Heart left ventricle (tissue), 16 donors: ENCODE results near the gene SH3D19. TPM values are rescaled to one million over a fixed set of nuclear protein-coding genes. Genes with fewer than 3 reads are reported as not detected.
A peak's percentile ranks its signal among the peaks of the same experiment; 100 is the strongest.

Experiments used
- ATAC-seq, 4 donors: fragments of 200-7000 bp; cut with Tn5 transposase; one replicate each; pipeline ENCODE4 v1.9.1; 2020 to 2022; ENCODE audit warnings: moderate library complexity in 4 of 4, mild to moderate bottlenecking in 3 of 4, moderate number of reproducible peaks in 1 of 4
- DNase-seq, 5 donors: peaks; one replicate each; pipeline ENCODE4 v3.0.0-alpha.2; 2020
- H3K27ac ChIP-seq, 12 donors: fragments of 200-600 bp; sonication (generic) in 4 of 12; one replicate each; pipeline versions ENCODE4 v1.5.0 to v1.8.0; 2016 to 2022; ENCODE audit warnings: mild to moderate bottlenecking in 2 of 12
- H3K27me3 ChIP-seq, 9 donors: fragments of 200-600 bp; sonication (generic) in 2 of 9; one replicate each; pipeline versions ENCODE4 v1.5.1 to v1.8.0; 2016 to 2022; ENCODE audit warnings: mild to moderate bottlenecking in 3 of 9
- H3K36me3 ChIP-seq, 9 donors: fragments of 200-600 bp; sonication (generic) in 2 of 9; one replicate each; pipeline versions ENCODE4 v1.5.0 to v1.8.0; 2018 to 2022; ENCODE audit warnings: mild to moderate bottlenecking in 2 of 9
- H3K4me1 ChIP-seq, 12 donors: fragments of 200-600 bp; sonication (generic) in 4 of 12; one replicate each; pipeline versions ENCODE4 v1.5.0 to v1.8.0; 2016 to 2022; ENCODE audit warnings: mild to moderate bottlenecking in 3 of 12
- H3K4me3 ChIP-seq, 12 donors: fragments of 200-600 bp; sonication (generic) in 4 of 12; one replicate each; pipeline versions ENCODE4 v1.5.0 to v1.8.0; 2017 to 2022; ENCODE audit warnings: mild to moderate bottlenecking in 9 of 12, moderate library complexity in 4 of 12
- H3K9me3 ChIP-seq, 12 donors: fragments of 200-600 bp; sonication (generic) in 4 of 12; one replicate each; pipeline versions ENCODE4 v1.5.0 to v1.8.0; 2016 to 2022; ENCODE audit warnings: mild to moderate bottlenecking in 1 of 12
- CTCF ChIP-seq, 12 donors: fragments of 200-600 bp; sonication (generic) in 4 of 12; IDR thresholded peaks; one replicate each; pipeline versions ENCODE4 v1.5.0 to v1.8.0; 2018 to 2022; ENCODE audit warnings: antibody characterized with exemption in 12 of 12, mild to moderate bottlenecking in 5 of 12
- POLR2A ChIP-seq, 2 donors: fragments of 450-650 bp; IDR thresholded peaks; one replicate each; pipeline ENCODE4 v1.6.1; 2017; ENCODE audit warnings: antibody characterized with exemption in 2 of 2, mild to moderate bottlenecking in 2 of 2, moderate library complexity in 2 of 2
- WGBS, 4 donors: extraction: QIAGEN DNeasy Blood & Tissue Kit in 2 of 4; methylation state at CpG; one replicate each; pipeline versions ENCODE4 v1.1.5 to v1.1.7; 2013 to 2018; 5-methylcytosine and 5-hydroxymethylcytosine counted together
- intact Hi-C, 10 donors: fragments of 100-400 bp; cut with DNase I; formaldehyde crosslinking; loops; one replicate each; pipeline versions ENCODE4 v1.11.1 to v1.14.2; 2022
- polyA plus RNA-seq, 2 donors: library from polyadenylated mRNA; stranded (reverse); fragments of 200-250 nt; gene quantifications; one replicate each; pipeline ENCODE4 v1.2.3, GENCODE V29; 2013
- total RNA-seq, 9 donors: library from RNA; depleted of rRNA in 2 of 9; stranded (reverse); fragments of >200 nt in 2 of 9; fragmentation: NEBNext Ultra II Directional in 3 of 9; extraction: Animal tissue kit (Norgen Biotek cat#: 25700) in 3 of 9; gene quantifications; one replicate each; pipeline versions ENCODE4 v1.1.0 to v1.2.4, GENCODE V29; 2016 to 2023
- donor health status: ischemic (EF 13 %, LVEDD 7.1; RV severe dilation, severe dysfunction).
- donor health status: healthy with polysubstance abuse.
- donor health status: DM: no; HTN: yes; CAD: no.
- donor health status: DM: no; HTN: no; CAD: no.
- donor health status: ischemic (EF 25% LVEDD 6.9; RV normal size, moderate dysfunction).
- donor health status: ischemic (EF 25% LVEDD 5.7; RV mildly dilated, moderate dysfunction).
- donor health status: healthy.
- donor health status: DM: yes; HTN: yes; CAD: no.
- donor health status: ischemic (EF 35%, LVEDD 5.7; RV mildly dilated, moderate dysfunction).
- donor health status: nonischemic (EF 11% LVEDD 7.7; RV severe dilation, severe dysfunction).
- donor health status: DM: yes; HTN: yes; CAD: no.
- donor health status: PGD.
- donor health status: ischemic (EF 29% LVEDD 5.4; RV normal size, mild dysfunction).
- donor health status: nonischemic (EF 23%, LVEDD 6.1; RV moderate dilation, normal function).

SH3D19 gene
- total and polyA plus RNA-seq, 11 donors, result 60.4 to 173 (median 126) TPM

- Histone ChIP-seq H3K27ac (no peak overlapping the region), H3K9me3 (no peaks in the 10 kb centered on the region), H3K27me3 (no peaks in the 10 kb centered on the region), H3K4me1 (peaks cover 0 to 15% (median 3%) of the 10 kb centered on the region in 12 donors), H3K4me3 (no peak overlapping the region), H3K36me3 (no peaks in the 10 kb centered on the region)
- no peak for ATAC-seq
- no peak for DNase-seq
- 88 to 97% (median 93%) methylated on average over 2 of the region's 2 CpGs for WGBS, 4 donors
- no peak for TF ChIP-seq POLR2A (IDR thresholded peaks at IDR 0.05)
- TF ChIP-seq CTCF (IDR thresholded peaks at IDR 0.05), result no peak
- intact Hi-C loops, result no loop called here
Observed at GRCh38 chr4:151246742-151247141, 78.7 kb downstream of the SH3D19 start.

- Histone ChIP-seq H3K9me3 (no peaks in the 10 kb centered on the region), H3K27me3 (no peaks in the 10 kb centered on the region), H3K36me3 (no peaks in the 10 kb centered on the region), H3K27ac (no peak overlapping the region), H3K4me3 (no peak overlapping the region), H3K4me1 (peaks cover 0 to 14% (median 0%) of the 10 kb centered on the region in 12 donors)
- no peak for ATAC-seq
- WGBS, 4 donors, result 93 to 96% (median 95%) methylated on average over 2 of the region's 2 CpGs
- no peak for TF ChIP-seq CTCF (IDR thresholded peaks at IDR 0.05)
- no peak for TF ChIP-seq POLR2A (IDR thresholded peaks at IDR 0.05)
- no peak for DNase-seq
- intact Hi-C loops, result no loop called here
Observed at GRCh38 chr4:151242305-151242704, 83.1 kb downstream of the SH3D19 start.

GRCh38 chr4:151239608-151240007 is 85.8 kb downstream of the SH3D19 start:
- Histone ChIP-seq H3K9me3 (peaks cover 0 to 4% (median 0%) of the 10 kb centered on the region in 12 donors), H3K27me3 (no peaks in the 10 kb centered on the region), H3K4me1 (peaks cover 0 to 10% (median 0%) of the 10 kb centered on the region in 12 donors), H3K27ac (no peak overlapping the region), H3K36me3 (no peaks in the 10 kb centered on the region), H3K4me3 (no peak overlapping the region)
- intact Hi-C loops, result no loop called here
- ATAC-seq (no peak), DNase-seq (no peak)
- 86 to 92% (median 91%) methylated on average over 3 of the region's 3 CpGs for WGBS, 4 donors
- TF ChIP-seq POLR2A (IDR thresholded peaks at IDR 0.05), result no peak
- TF ChIP-seq CTCF (IDR thresholded peaks at IDR 0.05), result no peak

GRCh38 chr4:151238477-151238876 is 86.9 kb downstream of the SH3D19 start:
- Histone ChIP-seq H3K36me3 (no peaks in the 10 kb centered on the region), H3K27me3 (no peaks in the 10 kb centered on the region), H3K27ac (no peak overlapping the region), H3K4me1 (peaks cover 0 to 16% (median 0%) of the 10 kb centered on the region in 12 donors), H3K9me3 (peaks cover 0 to 4% (median 0%) of the 10 kb centered on the region in 12 donors), H3K4me3 (no peak overlapping the region)
- ATAC-seq, result peak in 3 of 4 donors; percentile 26 to 59 (median 49)
- intact Hi-C loops, result no loop called here
- TF ChIP-seq CTCF (IDR thresholded peaks at IDR 0.05) (peak in 6 of 12 donors; percentile 15 to 37 (median 28)), POLR2A (IDR thresholded peaks at IDR 0.05) (no peak)
- DNase-seq, result no peak
- WGBS, 4 donors, result 37 to 64% (median 44%) methylated on average over 3 of the region's 3 CpGs
